ENCODE results near the gene MAPK4. TPM values are rescaled to one million over a fixed set of nuclear protein-coding genes. Genes with fewer than 3 reads are reported as not detected.
"Not testable (repeated sequence)": the region's sequence is repeated elsewhere in the genome, so short reads cannot be mapped to it uniquely, and the experiment has no call there.

MAPK4 gene
- total RNA-seq, 2 experiments from 2014 or later, result not detected

DNA sequence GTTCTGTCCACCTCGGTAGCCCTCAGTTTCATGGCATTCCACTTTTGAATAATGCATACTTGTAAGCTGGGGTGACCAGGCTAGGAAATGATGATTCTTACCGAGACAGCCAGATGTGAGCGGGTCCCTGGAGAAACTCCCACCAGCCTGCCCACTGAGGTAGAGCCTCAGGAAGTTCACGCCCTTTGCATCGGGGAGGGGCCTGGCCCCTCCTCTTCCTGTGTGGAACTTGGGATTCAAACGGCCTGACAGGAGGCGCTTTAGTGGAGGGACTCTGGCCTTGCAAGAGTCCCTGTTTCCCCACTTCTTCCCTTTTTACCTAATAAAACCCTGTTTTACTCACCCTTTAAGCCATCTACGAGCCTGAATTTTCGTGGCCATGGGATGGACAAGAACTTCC lies 215.3 kb downstream of the MAPK4 start:
- H3K36me3 Mint-ChIP-seq, result no peaks in the 10 kb centered on the region
- H3K4me3 Mint-ChIP-seq, result no peak overlapping the region
- no peaks in the 10 kb centered on the region for H3K4me1 Mint-ChIP-seq
- DNase-seq, result no peak
- H3K27ac Mint-ChIP-seq, result no peak overlapping the region
- H3K27me3 Mint-ChIP-seq, result peaks cover 6% of the 10 kb centered on the region
- no peaks in the 10 kb centered on the region for H3K9me3 Mint-ChIP-seq

DNA sequence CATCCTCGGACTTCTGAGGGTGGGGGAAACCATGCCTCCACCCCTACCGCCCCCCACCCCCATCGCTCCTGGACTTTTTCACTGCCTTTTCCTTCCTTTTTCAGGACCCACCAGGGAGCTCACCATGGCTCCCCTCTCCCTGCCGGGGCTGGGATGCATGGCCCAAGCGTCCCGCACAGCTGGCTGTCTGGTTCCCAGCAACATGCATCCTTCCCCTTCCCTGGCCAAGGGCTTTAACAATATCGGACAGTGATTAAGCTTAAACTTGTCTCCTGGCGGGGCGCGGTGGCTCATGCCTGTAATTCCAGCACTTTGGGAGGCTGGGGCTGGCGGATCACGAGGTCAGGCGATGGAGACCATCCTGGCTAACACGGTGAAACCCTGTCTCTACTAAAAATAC lies 215.8 kb downstream of the MAPK4 start:
- H3K27me3 Mint-ChIP-seq, result peaks cover 10% of the 10 kb centered on the region
- no peaks in the 10 kb centered on the region for H3K4me1 Mint-ChIP-seq
- no peaks in the 10 kb centered on the region for H3K36me3 Mint-ChIP-seq
- H3K9me3 Mint-ChIP-seq, result no peaks in the 10 kb centered on the region
- H3K4me3 Mint-ChIP-seq, result no peak overlapping the region
- DNase-seq, result no peak
- no peak overlapping the region for H3K27ac Mint-ChIP-seq

DNA sequence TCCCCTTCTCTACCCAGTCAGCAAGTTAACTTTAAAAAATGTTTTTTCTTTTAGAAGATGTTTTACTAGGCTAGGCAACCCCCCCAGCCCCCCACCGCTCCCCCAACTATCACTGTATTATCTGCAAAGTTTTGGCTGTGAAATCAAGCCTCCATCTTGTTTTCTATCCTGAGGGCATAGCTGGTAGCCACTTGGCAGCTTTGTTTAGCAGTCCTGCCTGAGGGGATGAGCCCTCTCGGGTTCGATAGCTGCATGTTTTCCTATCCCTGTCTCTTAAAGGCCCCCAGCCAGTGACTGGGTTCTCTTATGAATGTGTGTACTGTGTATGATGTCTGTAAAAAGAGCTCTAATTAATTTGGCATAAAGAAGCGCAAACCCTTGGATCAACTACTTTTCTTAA lies 216.5 kb downstream of the MAPK4 start:
- H3K4me3 Mint-ChIP-seq, result no peak overlapping the region
- no peaks in the 10 kb centered on the region for H3K9me3 Mint-ChIP-seq
- no peak overlapping the region for H3K27ac Mint-ChIP-seq
- H3K4me1 Mint-ChIP-seq, result no peaks in the 10 kb centered on the region
- peaks cover 14% of the 10 kb centered on the region for H3K27me3 Mint-ChIP-seq
- no peaks in the 10 kb centered on the region for H3K36me3 Mint-ChIP-seq
- no peak for DNase-seq

DNA sequence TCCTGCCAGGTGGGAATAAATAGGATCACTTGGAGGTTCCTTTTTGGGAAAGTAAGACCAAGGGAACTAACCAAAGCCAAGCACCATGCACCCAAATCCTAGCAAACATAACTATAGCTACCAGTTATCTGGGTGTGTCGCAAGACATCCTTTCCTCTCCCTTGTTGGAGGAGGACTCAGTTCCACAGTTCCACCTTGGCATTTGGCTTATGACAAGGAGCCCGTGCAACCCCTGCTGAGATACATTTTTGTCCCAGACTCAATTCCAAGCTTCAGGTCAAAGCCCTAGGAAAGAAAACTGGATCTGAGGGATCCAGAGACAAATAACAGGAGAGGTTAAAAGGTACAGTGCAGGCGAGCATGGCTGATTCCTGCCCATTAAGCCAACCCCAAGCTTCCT lies 219.1 kb downstream of the MAPK4 start:
- H3K36me3 Mint-ChIP-seq, H3K4me3 Mint-ChIP-seq, DNase-seq, H3K4me1 Mint-ChIP-seq, H3K27ac Mint-ChIP-seq, H3K9me3 Mint-ChIP-seq: not testable (repeated sequence)
- H3K27me3 Mint-ChIP-seq, result peaks cover 17% of the 10 kb centered on the region

Other genes with a start within 250 kb of the MAPK4 start
- gene SKA1, start 185.0 kb upstream of the MAPK4 start, total RNA-seq, result 10 to 100 TPM; 37.5 to 38.8 TPM